ENCODE data around the gene NUBPL.

Gene NUBPL

DNA sequence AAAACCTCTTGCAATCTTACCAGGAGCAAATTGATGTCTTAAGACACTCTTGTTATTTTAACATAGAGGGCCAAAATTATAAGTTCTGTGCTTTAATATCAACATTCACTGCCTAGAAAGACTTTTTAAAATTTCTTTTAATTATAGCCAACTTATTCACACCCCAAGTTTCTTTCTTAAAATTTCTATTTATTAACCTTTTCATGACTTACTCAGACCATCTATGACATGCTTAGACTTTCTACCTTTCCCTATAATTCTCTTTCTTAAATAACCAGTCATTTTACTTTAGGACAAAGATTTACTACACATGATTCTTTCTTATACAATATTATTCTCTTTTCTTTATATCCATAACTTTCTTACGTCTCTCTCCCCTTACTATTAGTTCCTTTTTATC lies 220.4 kb downstream of the NUBPL start:
- Histone ChIP-seq H4K12ac (ENCODE audit: low read depth, low read length) (no peak overlapping the region), H3K23ac (ENCODE audit: low read length) (no peak overlapping the region), H3K4ac (ENCODE audit: low read depth, low read length) (no peak overlapping the region), H3K27me3 (ENCODE audit: insufficient read depth, low read length) (no peaks in the 10 kb centered on the region), H3K36me3 (ENCODE audit: control insufficient read depth in 1 of 2, insufficient read depth in 2 of 2, low read length in 2 of 2) (peaks cover 0 to 2% of the 10 kb centered on the region in 2 experiments), H3K79me1 (ENCODE audit: low read length) (no peaks in the 10 kb centered on the region), H2BK5ac (ENCODE audit: low read depth, low read length, poor library complexity) (no peak overlapping the region), H3K4me1 (ENCODE audit: control insufficient read depth in 1 of 2, insufficient read depth in 2 of 2, low read length in 2 of 2) (no peaks in the 10 kb centered on the region), H3K9me3 (ENCODE audit: insufficient read depth, low read depth, low read length) (peaks cover 4% of the 10 kb centered on the region), H3K9ac (ENCODE audit: low read length) (no peak overlapping the region), H3K4me3 (ENCODE audit: low read depth, low read length) (no peak overlapping the region), H2AK5ac (ENCODE audit: low read length) (no peak overlapping the region), H3K4me2 (ENCODE audit: low read length) (no peak overlapping the region), H2AFZ (ENCODE audit: insufficient read depth, low read length, poor library complexity) (no peak overlapping the region), H4K8ac (ENCODE audit: low read depth, low read length) (no peak overlapping the region), H2BK120ac (ENCODE audit: insufficient read depth, low read length, poor library complexity) (no peak overlapping the region), H2BK12ac (ENCODE audit: low read length) (no peak overlapping the region), H3K27ac (ENCODE audit: low read depth, low read length) (no peak overlapping the region), H3K79me2 (ENCODE audit: control insufficient read depth, insufficient read depth, low read length, poor library complexity) (no peaks in the 10 kb centered on the region), H3K18ac (ENCODE audit: low read length) (no peak overlapping the region), H3K14ac (ENCODE audit: low read length) (no peak overlapping the region), H4K91ac (ENCODE audit: low read depth, low read length) (no peak overlapping the region)
- 100% methylated on average over 1 of the region's 1 CpG for WGBS (ENCODE audit: extremely low coverage, insufficient coverage, insufficient read length)
- no peak for DNase-seq

GRCh38 chr14:31785574-31785973 lies 224.4 kb downstream of the NUBPL start:
- H3K27ac ChIP-seq (ENCODE audit: low read depth, low read length), result no peak overlapping the region
- H2BK120ac ChIP-seq (ENCODE audit: insufficient read depth, low read length, poor library complexity), result no peak overlapping the region
- H3K9me3 ChIP-seq (ENCODE audit: insufficient read depth, low read depth, low read length), result peaks cover 3% of the 10 kb centered on the region
- no peak overlapping the region for H4K8ac ChIP-seq (ENCODE audit: low read depth, low read length)
- H3K27me3 ChIP-seq (ENCODE audit: insufficient read depth, low read length), result no peaks in the 10 kb centered on the region
- H3K9ac ChIP-seq (ENCODE audit: low read length), result no peak overlapping the region
- no peak overlapping the region for H2AK5ac ChIP-seq (ENCODE audit: low read length)
- no peak for DNase-seq
- no peak overlapping the region for H3K14ac ChIP-seq (ENCODE audit: low read length)
- H4K91ac ChIP-seq (ENCODE audit: low read depth, low read length), result no peak overlapping the region
- no peaks in the 10 kb centered on the region for H3K79me2 ChIP-seq (ENCODE audit: control insufficient read depth, insufficient read depth, low read length, poor library complexity)
- H3K4me3 ChIP-seq (ENCODE audit: low read depth, low read length), result no peak overlapping the region
- no peak overlapping the region for H4K12ac ChIP-seq (ENCODE audit: low read depth, low read length)
- no peak overlapping the region for H3K4me2 ChIP-seq (ENCODE audit: low read length)
- H3K4ac ChIP-seq (ENCODE audit: low read depth, low read length), result no peak overlapping the region
- H3K23ac ChIP-seq (ENCODE audit: low read length), result no peak overlapping the region
- no peaks in the 10 kb centered on the region for H3K79me1 ChIP-seq (ENCODE audit: low read length)
- no peak overlapping the region for H2AFZ ChIP-seq (ENCODE audit: insufficient read depth, low read length, poor library complexity)
- peaks cover 0 to 2% of the 10 kb centered on the region in 2 experiments for H3K36me3 ChIP-seq (ENCODE audit: control insufficient read depth in 1 of 2, insufficient read depth in 2 of 2, low read length in 2 of 2)
- H2BK5ac ChIP-seq (ENCODE audit: low read depth, low read length, poor library complexity), result no peak overlapping the region
- H2BK12ac ChIP-seq (ENCODE audit: low read length), result no peak overlapping the region
- peaks cover 0 to 2% of the 10 kb centered on the region in 2 experiments for H3K4me1 ChIP-seq (ENCODE audit: control insufficient read depth in 1 of 2, insufficient read depth in 2 of 2, low read length in 2 of 2)
- H3K18ac ChIP-seq (ENCODE audit: low read length), result no peak overlapping the region
- no CpG with 5 or more reads among the region's 1 CpG for WGBS (ENCODE audit: extremely low coverage, insufficient coverage, insufficient read length)

DNA sequence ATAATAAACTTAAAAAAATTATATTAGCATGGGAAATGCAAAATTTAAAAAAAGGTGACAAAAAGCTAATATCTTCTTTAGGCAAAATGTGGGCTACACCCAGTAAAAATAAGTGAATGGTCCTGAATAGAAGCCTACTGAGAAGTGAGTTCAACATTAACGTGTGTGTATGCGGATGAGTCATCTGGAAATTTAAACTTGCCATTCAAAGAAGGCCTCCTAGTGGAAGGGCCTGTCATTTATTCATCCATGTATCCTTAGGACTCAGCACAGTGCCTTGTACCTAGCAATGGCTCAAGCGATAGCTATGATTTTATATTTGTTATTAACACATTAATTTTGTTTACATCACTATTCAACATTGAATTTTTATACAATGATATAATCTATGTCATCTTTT lies 226.2 kb downstream of the NUBPL start:
- WGBS (ENCODE audit: extremely low coverage, insufficient coverage, insufficient read length), result no CpG with 5 or more reads among the region's 3 CpGs
- no peak overlapping the region for H2BK5ac ChIP-seq (ENCODE audit: low read depth, low read length, poor library complexity)
- H2AK5ac ChIP-seq (ENCODE audit: low read length), result no peak overlapping the region
- no peak overlapping the region for H3K23ac ChIP-seq (ENCODE audit: low read length)
- no peak overlapping the region for H2AFZ ChIP-seq (ENCODE audit: insufficient read depth, low read length, poor library complexity)
- H3K9me3 ChIP-seq (ENCODE audit: insufficient read depth, low read depth, low read length), result peaks cover 2% of the 10 kb centered on the region
- no peak overlapping the region for H3K18ac ChIP-seq (ENCODE audit: low read length)
- no peaks in the 10 kb centered on the region for H3K79me1 ChIP-seq (ENCODE audit: low read length)
- H4K12ac ChIP-seq (ENCODE audit: low read depth, low read length), result no peak overlapping the region
- no peak overlapping the region for H4K8ac ChIP-seq (ENCODE audit: low read depth, low read length)
- no peak overlapping the region for H4K91ac ChIP-seq (ENCODE audit: low read depth, low read length)
- peak; percentile 16 to 67 for DNase-seq
- no peak overlapping the region for H3K4ac ChIP-seq (ENCODE audit: low read depth, low read length)
- H3K4me3 ChIP-seq (ENCODE audit: low read depth, low read length), result no peak overlapping the region
- H3K9ac ChIP-seq (ENCODE audit: low read length), result no peak overlapping the region
- H2BK12ac ChIP-seq (ENCODE audit: low read length), result no peak overlapping the region
- H3K36me3 ChIP-seq (ENCODE audit: control insufficient read depth in 1 of 2, insufficient read depth in 2 of 2, low read length in 2 of 2), result no peaks in the 10 kb centered on the region
- no peak overlapping the region for H3K4me2 ChIP-seq (ENCODE audit: low read length)
- H3K4me1 ChIP-seq (ENCODE audit: control insufficient read depth in 1 of 2, insufficient read depth in 2 of 2, low read length in 2 of 2), result peaks cover 0 to 2% of the 10 kb centered on the region in 2 experiments
- H3K27ac ChIP-seq (ENCODE audit: low read depth, low read length), result no peak overlapping the region
- no peaks in the 10 kb centered on the region for H3K79me2 ChIP-seq (ENCODE audit: control insufficient read depth, insufficient read depth, low read length, poor library complexity)
- no peak overlapping the region for H3K14ac ChIP-seq (ENCODE audit: low read length)
- H3K27me3 ChIP-seq (ENCODE audit: insufficient read depth, low read length), result no peaks in the 10 kb centered on the region
- H2BK120ac ChIP-seq (ENCODE audit: insufficient read depth, low read length, poor library complexity), result no peak overlapping the region

- WGBS (ENCODE audit: extremely low coverage, insufficient coverage, insufficient read length), result no CpG with 5 or more reads among the region's 1 CpG
- H3K27ac ChIP-seq (ENCODE audit: low read depth, low read length), result no peak overlapping the region
- H3K18ac ChIP-seq (ENCODE audit: low read length), result no peak overlapping the region
- no peaks in the 10 kb centered on the region for H3K79me1 ChIP-seq (ENCODE audit: low read length)
- no peak for DNase-seq
- H3K4ac ChIP-seq (ENCODE audit: low read depth, low read length), result no peak overlapping the region
- no peak overlapping the region for H3K4me2 ChIP-seq (ENCODE audit: low read length)
- no peak overlapping the region for H2BK5ac ChIP-seq (ENCODE audit: low read depth, low read length, poor library complexity)
- no peak overlapping the region for H2BK12ac ChIP-seq (ENCODE audit: low read length)
- no peak overlapping the region for H3K9ac ChIP-seq (ENCODE audit: low read length)
- no peaks in the 10 kb centered on the region for H3K9me3 ChIP-seq (ENCODE audit: insufficient read depth, low read depth, low read length)
- no peak overlapping the region for H4K91ac ChIP-seq (ENCODE audit: low read depth, low read length)
- no peaks in the 10 kb centered on the region for H3K79me2 ChIP-seq (ENCODE audit: control insufficient read depth, insufficient read depth, low read length, poor library complexity)
- H3K27me3 ChIP-seq (ENCODE audit: insufficient read depth, low read length), result no peaks in the 10 kb centered on the region
- H2AFZ ChIP-seq (ENCODE audit: insufficient read depth, low read length, poor library complexity), result no peak overlapping the region
- no peak overlapping the region for H3K23ac ChIP-seq (ENCODE audit: low read length)
- peaks cover 0 to 2% of the 10 kb centered on the region in 2 experiments for H3K4me1 ChIP-seq (ENCODE audit: control insufficient read depth in 1 of 2, insufficient read depth in 2 of 2, low read length in 2 of 2)
- no peak overlapping the region for H4K12ac ChIP-seq (ENCODE audit: low read depth, low read length)
- H4K8ac ChIP-seq (ENCODE audit: low read depth, low read length), result no peak overlapping the region
- no peak overlapping the region for H3K14ac ChIP-seq (ENCODE audit: low read length)
- H3K36me3 ChIP-seq (ENCODE audit: control insufficient read depth in 1 of 2, insufficient read depth in 2 of 2, low read length in 2 of 2), result no peaks in the 10 kb centered on the region
- no peak overlapping the region for H2BK120ac ChIP-seq (ENCODE audit: insufficient read depth, low read length, poor library complexity)
- H2AK5ac ChIP-seq (ENCODE audit: low read length), result no peak overlapping the region
- H3K4me3 ChIP-seq (ENCODE audit: low read depth, low read length), result no peak overlapping the region
Observed at GRCh38 chr14:31788340-31788739, 227.1 kb downstream of the NUBPL start.
